ENCODE measurements around the gene YBEY.
"Not testable (repeated sequence)": the region's sequence is repeated elsewhere in the genome, so short reads cannot be mapped to it uniquely, and the experiment has no call there.

YBEY gene

GRCh38 chr21:46285761-46286647, at the start of gene YBEY:
TSS of gene YBEY (plus strand) at chr21:46286342. CDS start at chr21:46286914, 572 bp downstream.
- DNase-seq (ENCODE audit: low read depth), result peak; percentile 83

- DNase-seq (ENCODE audit: low read depth), result no peak
Measured at GRCh38 chr21:46237474-46237873, 48.7 kb upstream of the YBEY start.

DNA sequence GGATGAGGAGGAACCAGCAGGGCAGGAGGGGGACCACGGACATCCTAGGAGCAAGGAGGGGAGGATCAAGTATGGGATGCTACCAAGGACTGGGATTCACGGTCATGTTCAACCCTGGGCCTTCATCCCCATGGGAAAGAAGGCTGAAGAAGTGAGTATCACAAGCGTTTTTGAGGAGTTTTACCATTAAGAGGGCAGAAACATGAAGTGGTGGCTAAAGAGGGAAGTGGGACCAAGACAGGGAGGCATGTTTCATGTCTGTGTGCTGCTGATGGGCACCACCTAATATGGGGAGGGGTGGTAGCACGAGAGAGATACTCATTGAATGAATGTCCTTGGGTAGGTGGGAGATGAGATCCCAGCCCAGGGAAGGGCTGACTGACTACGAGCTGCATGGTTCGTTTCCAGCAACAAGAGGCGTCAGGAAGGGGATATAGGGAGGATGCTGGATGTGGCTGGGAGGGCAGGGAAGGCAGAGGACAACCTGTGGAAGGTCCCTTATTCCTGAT, 46.3 kb upstream of the YBEY start:
- no peak for DNase-seq (ENCODE audit: low read depth)

DNA sequence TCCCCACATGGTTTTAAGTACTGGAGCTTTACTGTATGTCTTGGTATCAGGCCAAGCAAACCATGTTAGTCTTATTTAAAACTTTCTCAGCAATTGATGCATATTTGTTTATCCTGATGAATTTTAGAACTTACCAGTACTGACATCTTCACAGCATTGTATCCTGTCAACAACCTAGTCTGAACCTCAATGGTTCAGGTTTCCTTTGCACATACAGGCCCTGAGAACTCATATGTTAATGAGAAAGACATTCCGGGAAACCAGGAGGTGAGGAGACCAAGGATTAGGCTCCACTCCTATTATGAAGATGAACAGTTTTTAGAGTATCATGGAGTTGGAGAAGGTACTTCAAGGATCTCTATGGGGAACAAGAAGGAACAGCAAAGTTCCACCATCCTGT, 44.6 kb upstream of the YBEY start:
- not testable (repeated sequence) for DNase-seq (ENCODE audit: low read depth)

- no peak for DNase-seq (ENCODE audit: low read depth)
Measured at GRCh38 chr21:46243325-46243724, 42.8 kb upstream of the YBEY start.

- DNase-seq (ENCODE audit: low read depth), result no peak
Measured at GRCh38 chr21:46243960-46244361, 42.2 kb upstream of the YBEY start.

- no peak for DNase-seq (ENCODE audit: low read depth)
Measured at GRCh38 chr21:46244602-46245001, 41.5 kb upstream of the YBEY start.

DNA sequence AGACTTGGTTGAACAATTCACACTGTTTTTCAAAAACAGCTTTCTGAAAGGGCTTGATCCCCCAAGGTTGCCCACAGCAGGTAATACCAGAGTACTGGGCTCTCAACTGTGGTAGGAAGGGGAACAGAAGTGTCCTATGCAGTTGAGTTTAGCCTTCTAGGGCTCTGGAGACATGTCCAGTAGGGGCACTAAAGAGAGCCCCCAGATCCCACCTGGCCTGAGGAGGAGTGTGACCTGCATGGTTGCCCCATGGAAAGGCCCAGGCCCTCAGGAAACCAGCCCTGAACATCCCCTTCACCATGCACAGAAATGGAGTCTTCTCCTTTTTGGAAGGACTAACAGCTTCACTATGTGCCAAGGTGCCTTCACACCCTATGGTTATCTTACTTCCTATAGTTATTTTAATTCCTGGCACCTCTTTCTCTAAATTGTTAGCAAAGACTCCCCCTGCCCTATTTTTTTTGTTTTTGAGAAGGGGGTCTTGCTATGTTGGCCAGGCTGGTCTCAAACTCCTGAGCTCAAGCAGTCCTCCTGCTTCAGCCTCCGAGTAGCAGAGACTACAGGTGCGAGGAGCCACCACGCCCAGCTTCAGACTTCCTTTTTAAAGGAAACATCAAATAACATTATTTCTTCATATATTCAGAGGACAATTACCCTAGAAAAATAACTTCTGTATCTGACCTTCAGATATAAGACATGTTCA, 40.8 kb upstream of the YBEY start:
- no peak for DNase-seq (ENCODE audit: low read depth)

DNA sequence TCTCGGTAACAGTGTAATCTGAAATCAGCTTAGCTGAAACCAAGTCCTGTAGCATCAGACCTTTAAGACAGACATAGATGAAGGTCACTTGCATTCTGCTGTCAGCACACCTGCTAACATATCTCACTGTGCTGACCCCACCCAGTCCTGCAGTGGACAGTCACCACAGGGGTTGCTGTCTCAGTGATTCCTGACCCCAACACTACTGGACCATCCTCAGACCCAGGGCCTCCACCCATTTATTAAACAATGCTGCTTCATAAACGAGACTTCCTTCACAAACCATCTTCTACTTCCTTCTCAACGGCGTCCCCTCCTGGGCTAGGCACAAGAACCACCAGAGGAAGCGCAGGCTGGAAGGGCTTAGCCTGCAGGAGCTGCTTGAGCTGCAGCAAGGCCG, 39.8 kb upstream of the YBEY start:
- DNase-seq (ENCODE audit: low read depth), result no peak

DNA sequence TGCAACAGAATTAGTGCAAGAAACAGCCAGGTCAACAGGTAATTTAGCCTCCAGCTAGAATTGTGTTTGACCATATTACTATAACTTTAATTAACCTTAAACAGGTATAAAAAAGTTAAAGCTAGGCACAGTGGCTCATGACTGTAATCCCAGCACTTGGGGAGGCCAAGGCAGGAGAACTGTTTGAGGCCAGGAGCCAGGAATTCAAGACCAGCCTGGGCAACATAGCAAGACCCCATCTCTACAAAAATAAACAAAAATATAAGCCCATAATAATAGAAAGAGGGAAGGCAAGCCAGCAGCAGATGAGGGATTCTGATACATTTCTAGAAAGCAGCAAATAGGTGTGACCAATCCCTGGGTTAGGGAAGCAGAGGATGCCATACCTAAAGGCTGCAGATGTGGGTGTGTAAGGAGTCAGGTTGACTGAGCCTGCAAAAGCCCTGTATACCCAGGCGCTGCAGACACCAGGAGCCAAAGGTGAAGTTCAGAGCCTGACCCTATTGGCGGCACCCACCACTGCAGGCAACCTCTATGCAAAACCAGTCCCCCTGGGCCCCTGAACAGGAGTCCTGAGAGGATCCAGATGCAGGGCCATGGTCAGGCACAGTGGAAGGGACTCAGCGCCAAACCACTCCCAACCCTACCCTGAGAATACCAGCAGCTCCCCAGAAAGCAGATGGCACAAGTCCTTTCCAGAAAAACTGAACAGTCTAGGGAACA, 38.3 kb upstream of the YBEY start:
- no peak for DNase-seq (ENCODE audit: low read depth)

GRCh38 chr21:46248422-46248782, 37.7 kb upstream of the YBEY start:
- DNase-seq (ENCODE audit: low read depth), result no peak

- no peak for DNase-seq (ENCODE audit: low read depth)
Measured at GRCh38 chr21:46248827-46249226, 37.3 kb upstream of the YBEY start.

GRCh38 chr21:46250146-46250725, 35.9 kb upstream of the YBEY start:
- no peak for DNase-seq (ENCODE audit: low read depth)

DNA sequence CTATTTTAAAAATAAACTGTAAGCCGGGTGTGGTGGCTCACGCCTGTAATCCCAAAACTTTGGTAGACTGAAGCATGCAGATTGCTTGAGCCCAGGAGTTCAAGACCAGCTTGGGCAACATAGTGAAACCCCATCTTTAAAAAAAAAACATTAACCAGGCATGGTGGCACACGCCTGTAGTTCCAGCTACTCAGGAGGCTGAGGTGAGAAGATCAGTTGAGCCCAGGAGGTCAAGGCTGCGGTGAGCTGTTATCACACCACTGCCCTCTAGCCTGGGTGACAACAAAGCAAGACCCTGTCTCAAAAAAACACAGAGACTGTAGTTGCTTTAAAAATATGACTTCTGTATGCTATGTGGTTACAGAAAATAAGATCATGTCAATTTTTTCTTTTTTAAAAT, 33.3 kb upstream of the YBEY start:
- no peak for DNase-seq (ENCODE audit: low read depth)

GRCh38 chr21:46253610-46254124, 32.5 kb upstream of the YBEY start:
- peak; percentile 100 for DNase-seq (ENCODE audit: low read depth)

DNA sequence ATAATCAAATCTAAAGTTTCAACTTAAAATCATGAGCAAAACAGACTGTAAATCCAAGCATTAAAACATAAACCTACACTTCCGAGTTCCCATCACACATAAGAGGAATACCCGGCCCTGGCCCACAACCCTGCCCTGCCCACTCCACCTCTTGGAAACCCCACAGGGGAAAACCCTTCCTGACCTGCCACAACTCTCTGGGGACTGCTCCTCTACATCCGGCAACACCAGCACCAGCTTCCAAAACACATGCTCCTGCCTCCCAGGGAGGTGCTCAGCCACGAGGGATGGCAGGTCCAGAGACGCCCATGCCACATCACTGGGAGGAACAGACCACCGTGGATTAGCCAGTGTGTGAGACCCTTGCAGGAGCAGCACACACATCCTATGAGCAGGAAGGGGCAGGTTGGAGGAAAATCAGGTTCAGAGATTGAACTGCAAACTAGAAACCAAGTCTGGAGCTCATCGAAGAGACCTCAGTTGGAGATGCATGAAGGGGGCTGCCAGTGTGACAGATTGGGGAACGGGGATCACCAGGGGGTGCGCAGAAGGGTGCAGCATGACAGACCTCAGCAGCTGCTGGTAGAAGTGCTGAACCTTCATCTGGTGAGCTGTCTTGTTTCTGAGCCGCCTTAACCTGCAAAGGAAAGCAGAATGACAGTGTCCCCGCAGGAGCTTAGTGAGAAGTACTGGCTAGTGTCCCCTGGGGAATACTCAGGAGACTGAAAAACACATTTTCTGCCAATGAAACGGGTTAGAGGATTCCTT, 31.8 kb upstream of the YBEY start:
- DNase-seq (ENCODE audit: low read depth), result no peak

DNA sequence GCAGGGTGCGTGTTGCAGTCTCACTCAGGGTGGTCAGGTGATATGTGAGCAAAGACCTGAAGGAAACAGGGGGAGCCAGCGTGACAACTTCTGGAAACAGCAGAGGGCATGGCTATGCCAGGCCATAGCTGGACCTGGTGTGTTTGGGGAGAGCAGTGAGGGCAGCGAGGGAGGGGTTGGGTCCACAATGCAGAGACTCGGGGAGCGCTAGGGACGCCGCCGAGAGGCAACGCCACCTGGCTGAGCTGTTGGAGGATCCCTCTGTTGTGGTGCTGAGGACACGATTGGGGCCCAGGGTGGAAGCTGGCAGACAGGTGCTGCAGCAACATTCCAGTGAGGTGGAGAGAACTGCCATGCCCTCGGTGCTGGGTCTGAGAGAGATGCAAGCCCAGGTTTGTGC, 31.0 kb upstream of the YBEY start:
- DNase-seq (ENCODE audit: low read depth), result no peak

GRCh38 chr21:46255758-46256337, 30.3 kb upstream of the YBEY start:
- no peak for DNase-seq (ENCODE audit: low read depth)

GRCh38 chr21:46256501-46256994, 29.6 kb upstream of the YBEY start:
- no peak for DNase-seq (ENCODE audit: low read depth)

- DNase-seq (ENCODE audit: low read depth), result no peak
Measured at GRCh38 chr21:46264046-46264689, 22.0 kb upstream of the YBEY start.
